ENCODE results near the gene ATMIN.

DNA sequence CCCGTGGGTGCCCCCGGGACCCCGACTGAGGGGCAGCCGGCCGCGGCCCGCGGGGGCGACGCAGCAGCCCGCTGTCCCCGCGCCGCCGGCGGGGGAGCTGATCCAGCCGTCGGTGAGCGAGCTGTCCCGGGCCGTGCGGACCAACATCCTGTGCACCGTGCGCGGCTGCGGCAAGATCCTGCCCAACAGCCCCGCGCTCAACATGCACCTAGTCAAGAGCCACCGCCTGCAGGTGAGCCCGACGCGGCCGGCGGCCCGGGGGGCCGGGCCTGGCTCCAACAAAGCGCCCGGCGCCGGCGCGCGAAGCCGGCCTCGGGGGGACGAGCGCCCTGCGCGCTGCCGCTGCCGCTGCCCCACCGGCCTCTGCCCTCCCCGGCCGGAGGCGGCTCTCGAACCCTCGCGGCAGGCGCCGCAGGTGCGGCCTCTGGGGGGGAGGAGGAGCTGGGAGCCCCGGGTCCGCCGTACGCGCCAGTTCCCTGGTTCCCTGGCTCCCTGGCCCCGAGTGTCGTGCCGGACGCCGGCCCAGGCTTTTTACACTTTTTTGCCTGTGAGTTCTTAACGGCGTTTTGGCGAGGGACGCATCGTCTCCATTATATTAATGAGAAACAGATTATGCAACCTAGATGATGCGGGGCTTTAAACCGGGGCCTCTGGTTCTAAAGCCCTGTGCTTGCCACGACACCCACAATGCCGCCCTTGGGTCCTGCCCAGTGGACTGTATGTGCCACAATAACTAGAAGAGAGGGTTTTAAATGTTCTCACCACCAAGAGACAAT lies 521 bp downstream of the ATMIN start:
- TF ChIP-seq, protein P1, sequence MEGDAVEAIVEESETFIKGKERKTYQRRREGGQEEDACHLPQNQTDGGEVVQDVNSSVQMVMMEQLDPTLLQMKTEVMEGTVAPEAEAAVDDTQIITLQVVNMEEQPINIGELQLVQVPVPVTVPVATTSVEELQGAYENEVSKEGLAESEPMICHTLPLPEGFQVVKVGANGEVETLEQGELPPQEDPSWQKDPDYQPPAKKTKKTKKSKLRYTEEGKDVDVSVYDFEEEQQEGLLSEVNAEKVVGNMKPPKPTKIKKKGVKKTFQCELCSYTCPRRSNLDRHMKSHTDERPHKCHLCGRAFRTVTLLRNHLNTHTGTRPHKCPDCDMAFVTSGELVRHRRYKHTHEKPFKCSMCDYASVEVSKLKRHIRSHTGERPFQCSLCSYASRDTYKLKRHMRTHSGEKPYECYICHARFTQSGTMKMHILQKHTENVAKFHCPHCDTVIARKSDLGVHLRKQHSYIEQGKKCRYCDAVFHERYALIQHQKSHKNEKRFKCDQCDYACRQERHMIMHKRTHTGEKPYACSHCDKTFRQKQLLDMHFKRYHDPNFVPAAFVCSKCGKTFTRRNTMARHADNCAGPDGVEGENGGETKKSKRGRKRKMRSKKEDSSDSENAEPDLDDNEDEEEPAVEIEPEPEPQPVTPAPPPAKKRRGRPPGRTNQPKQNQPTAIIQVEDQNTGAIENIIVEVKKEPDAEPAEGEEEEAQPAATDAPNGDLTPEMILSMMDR (conservative IDR thresholded peaks at IDR 0.05; ENCODE audit: low read length) = no peak
- TF ChIP-seq EZH2phosphoT487 (IDR thresholded peaks at IDR 0.05; ENCODE audit: borderline replicate concordance) = no peak
